ENCODE measurements around the gene STPG3. TPM values are rescaled to one million over a fixed set of nuclear protein-coding genes. Genes with fewer than 3 reads are reported as not detected.

Gene STPG3
- total and polyA plus RNA-seq, 9 of the 15 experiments (the other 6 are each of a cell fraction or from before 2014, with no cell fraction given), result not detected

- TF ChIP-seq ZNF592 (IDR thresholded peaks at IDR 0.05), result no peak
- TF ChIP-seq ILF3 (IDR thresholded peaks at IDR 0.05; ENCODE audit: borderline replicate concordance), result no peak
- no peak for TF ChIP-seq WHSC1 (IDR thresholded peaks at IDR 0.05; ENCODE audit: low read length)
- TF ChIP-seq ZNF609 (CRISPR knock-in tag; IDR thresholded peaks at IDR 0.05; ENCODE audit: borderline replicate concordance), result no peak
- TF ChIP-seq HMG20B (CRISPR knock-in tag; IDR thresholded peaks at IDR 0.05), result no peak
- peak; percentile 99 for TF ChIP-seq FOXJ2 (tag; IDR thresholded peaks at IDR 0.05)
- 0 out of 2 replicates have a peak, but pooled peaks have one; percentile 36 for TF ChIP-seq DIDO1 (tag; IDR thresholded peaks at IDR 0.05; ENCODE audit: low read depth)
- TF ChIP-seq TARDBP (IDR thresholded peaks at IDR 0.05), result peak; percentile 89
- peak; percentile 78 for TF ChIP-seq EGR1 (conservative IDR thresholded peaks at IDR 0.05)
- TF ChIP-seq UBTF (IDR thresholded peaks at IDR 0.05; ENCODE audit: borderline replicate concordance in 1 of 2, low read depth in 2 of 2, low read length in 2 of 2), result no peak
- TF ChIP-seq ZNF282 (CRISPR knock-in tag; IDR thresholded peaks at IDR 0.05), result 0 out of 2 replicates have a peak, but pooled peaks have one; percentile 72
- no peak for TF ChIP-seq PURB (CRISPR knock-in tag; IDR thresholded peaks at IDR 0.05; ENCODE audit: low read depth)
- no peak for TF ChIP-seq ZKSCAN3 (CRISPR knock-in tag; IDR thresholded peaks at IDR 0.05)
- TF ChIP-seq ZBED1 (IDR thresholded peaks at IDR 0.05), result peak; percentile 77; the same call in 1 of the 2 replicates
- TF ChIP-seq TFAM (CRISPR knock-in tag; conservative IDR thresholded peaks at IDR 0.05), result no peak
- TF ChIP-seq ZNF212 (CRISPR knock-in tag; IDR thresholded peaks at IDR 0.05), result peak; percentile 77; the same call in 1 of the 2 replicates
- no peak for TF ChIP-seq BRF2 (IDR thresholded peaks at IDR 0.05; ENCODE audit: borderline replicate concordance, insufficient read depth, insufficient read length)
These were observed 10.7 kb upstream of the STPG3 start (continued) for GRCh38 chr9:137240318-137240840.
